Stimulated activated CD8-positive, alpha-beta memory T cell treated with anti-CD3 and anti-CD28 coated beads, Interleukin-4, amount 100 ng/mL, for 1 hour (primary cell): Measurements from ENCODE around the gene PLXNA1.

Experiments used
- DNase-seq, 2 donors: peaks; one replicate each; pipeline ENCODE4 v3.0.0-alpha.2; 2020; ENCODE audit warnings: low read depth in 2 of 2, low spot score in 1 of 2

The PLXNA1 gene

DNA sequence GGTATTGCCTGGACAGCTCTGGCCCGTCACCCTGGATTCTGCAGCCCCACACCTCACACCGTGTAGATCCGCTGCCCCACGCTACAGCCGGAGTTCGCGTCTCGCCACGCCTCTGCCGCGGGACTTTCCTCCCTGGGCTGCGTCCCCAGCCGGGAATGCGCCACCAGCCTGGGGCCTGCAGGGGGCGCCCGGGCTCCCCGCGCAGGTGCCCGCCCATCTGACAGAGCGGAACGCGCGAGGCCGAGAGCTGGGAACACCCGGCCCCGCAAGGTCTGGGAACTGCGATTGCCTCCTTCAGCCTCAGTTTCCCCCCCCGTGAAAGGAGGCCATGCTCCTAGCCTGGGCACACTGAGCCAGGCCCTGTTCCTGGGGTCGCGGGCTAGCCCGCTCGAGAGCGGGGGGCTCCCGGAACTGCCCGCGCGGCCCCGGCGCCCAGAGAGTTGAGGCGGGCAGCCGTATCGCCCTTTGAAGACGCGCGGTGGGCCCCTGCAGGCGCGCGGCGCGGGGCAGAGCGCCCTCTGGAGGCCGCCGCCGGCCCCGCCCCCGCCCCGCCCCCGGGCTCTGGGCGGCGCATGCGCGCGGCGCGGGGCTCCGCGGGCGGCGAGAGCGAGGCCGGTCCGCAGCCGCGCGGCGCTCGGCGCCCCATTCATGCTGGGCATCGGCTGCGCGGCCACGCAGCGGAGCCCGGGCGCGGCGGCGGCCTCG, at the start of gene PLXNA1:
Gene PLXNA1 (plus strand): TSS at position 645 of the 705 bp plus-strand sequence. CDS start 5,479 bp downstream, outside the sequence.
- DNase-seq: peak; percentile 59 to 79

DNA sequence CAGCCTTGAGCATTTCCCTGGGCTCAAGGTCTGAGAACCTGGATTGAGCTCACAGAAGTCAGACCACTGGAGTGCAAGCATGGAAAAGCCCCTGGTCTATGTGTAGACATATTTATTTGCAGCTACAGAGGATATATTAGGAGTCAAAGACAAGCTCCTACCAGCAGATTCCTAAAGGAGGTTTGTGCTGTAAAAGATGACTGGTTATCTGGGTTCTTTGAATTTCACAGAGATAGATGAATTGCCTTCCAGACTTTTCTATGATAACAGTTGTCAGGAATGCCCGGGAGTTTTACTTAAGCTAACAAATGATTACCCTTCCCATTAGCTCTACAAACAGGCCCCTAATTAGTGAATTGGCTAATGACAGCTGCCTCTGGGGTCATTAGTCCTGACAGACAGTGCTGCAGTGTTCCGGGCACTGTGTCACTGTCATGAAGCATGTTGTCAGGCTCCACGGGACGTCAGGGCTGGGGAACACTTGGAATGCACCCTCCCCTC, 48.8 kb upstream of the PLXNA1 start:
- DNase-seq: no peak

DNA sequence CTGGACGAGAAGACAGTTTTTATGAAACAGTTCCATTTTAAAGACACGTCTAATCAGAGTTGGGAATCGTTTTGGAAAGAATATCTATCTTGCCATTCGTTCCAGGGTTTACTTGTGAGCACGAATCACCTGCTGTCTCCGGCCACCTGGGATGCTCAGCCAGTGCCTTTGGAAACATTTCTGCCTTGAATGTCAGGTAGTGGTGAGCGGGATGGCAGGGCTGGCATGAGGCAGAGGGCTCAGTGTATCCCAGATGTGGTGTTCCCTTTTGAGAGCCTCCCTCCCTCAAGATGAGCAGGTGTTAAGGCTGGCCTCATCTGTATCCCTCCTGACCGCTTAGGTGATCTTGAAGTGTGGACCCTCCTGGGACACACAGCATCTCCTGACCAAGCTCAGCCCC, 47.9 kb upstream of the PLXNA1 start:
- DNase-seq: no peak

DNA sequence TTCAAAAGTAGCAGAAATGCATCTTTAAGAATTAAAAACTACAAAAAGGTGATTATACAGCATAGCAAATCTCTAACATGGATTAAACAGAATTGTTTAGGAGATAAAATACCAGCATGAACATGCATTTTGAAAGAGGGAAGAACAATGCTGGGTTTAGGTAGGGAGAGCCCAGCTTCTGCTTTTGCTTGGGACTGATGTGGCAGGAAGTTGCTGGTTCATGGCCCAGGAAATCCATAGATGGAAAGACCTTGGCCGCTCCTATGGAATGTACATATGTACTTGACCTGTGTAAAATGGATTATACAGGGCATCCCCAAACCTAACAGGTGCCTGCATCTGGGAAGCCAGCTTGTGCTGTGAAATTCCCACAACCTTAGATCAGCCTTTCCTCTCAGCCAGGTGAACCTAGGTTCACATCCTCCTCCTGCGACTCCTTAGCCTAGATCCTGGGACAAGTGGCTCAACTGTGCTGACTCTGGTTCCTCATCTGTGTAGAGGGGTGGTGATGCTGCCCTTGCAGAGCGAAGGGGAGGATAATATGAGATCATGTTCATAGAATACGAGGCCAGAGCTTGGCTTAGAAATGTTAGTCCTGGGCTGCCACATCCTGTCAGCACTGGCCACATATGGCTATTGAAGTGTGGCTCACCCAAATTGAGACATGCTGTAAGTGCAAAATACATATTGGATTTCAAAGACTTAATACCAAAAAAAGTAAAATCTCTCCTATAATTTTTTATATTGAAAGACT, 47.0 kb upstream of the PLXNA1 start:
- DNase-seq: no peak

DNA sequence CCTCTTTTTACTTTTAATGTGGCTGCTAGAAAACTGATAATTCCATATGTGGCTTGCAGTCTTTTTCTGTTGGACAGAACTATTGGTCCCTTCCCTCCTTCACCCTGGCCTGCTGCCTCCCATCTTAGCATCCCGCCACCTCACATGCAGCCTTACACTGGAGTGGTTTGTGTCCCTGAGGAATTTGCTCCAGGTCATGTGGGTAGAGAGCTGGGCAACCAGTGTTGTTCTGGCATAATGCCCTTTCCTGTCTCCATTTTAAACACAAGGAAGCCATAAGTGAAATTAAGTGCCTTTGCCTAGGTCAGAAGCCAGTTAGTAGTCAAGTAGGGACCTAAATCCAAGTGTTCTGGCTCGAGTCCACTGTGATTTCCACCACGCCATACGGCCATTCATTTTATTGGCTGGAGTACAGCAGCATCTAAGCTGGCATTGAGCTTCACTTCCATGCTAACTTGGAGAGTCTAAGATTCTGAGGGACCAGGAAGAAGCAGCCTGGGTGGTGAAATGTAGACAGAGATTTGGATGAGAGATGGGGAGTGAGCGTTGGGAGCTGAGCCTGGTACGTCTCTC, 46.0 kb upstream of the PLXNA1 start:
- DNase-seq: no peak

DNA sequence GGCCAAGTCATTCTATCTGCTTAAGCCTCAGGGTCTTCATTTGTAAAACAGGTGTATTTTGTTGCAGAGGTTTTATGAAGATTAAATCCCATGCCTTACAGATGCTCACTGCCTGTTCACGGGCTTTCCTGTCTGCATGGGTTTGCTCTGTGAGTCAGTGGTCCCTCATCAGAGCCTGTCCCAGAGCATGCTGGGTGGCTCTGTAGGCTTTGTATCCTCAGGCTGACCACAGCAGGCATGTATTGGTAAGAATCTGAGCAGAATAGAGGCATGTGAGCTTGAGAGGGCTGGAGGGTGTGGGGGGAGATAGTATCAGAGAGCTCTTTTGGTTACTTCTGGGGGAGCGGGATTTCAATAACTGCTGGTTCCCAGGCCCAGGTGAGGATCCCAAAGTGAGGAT, 45.4 kb upstream of the PLXNA1 start:
- no peak for DNase-seq

DNA sequence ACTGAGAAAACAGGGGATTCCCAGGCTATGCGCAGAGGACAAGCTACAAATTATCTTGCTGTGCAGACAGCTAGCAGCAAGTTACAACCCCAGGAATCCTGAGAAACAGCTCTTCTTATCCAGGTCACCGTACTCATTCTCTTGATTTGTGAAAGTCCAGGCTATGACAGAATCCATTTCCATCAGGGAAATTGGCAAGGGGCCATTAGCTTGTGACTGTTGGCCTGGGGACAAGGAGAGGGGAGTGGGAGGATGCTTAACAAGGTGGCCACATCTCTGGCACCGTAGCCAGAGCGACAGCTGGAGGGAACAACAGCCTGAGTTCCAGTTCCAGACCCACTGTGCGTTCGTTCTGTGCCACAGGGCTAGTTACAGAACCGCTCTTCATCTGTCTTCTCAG, 44.9 kb upstream of the PLXNA1 start:
- no peak for DNase-seq

DNA sequence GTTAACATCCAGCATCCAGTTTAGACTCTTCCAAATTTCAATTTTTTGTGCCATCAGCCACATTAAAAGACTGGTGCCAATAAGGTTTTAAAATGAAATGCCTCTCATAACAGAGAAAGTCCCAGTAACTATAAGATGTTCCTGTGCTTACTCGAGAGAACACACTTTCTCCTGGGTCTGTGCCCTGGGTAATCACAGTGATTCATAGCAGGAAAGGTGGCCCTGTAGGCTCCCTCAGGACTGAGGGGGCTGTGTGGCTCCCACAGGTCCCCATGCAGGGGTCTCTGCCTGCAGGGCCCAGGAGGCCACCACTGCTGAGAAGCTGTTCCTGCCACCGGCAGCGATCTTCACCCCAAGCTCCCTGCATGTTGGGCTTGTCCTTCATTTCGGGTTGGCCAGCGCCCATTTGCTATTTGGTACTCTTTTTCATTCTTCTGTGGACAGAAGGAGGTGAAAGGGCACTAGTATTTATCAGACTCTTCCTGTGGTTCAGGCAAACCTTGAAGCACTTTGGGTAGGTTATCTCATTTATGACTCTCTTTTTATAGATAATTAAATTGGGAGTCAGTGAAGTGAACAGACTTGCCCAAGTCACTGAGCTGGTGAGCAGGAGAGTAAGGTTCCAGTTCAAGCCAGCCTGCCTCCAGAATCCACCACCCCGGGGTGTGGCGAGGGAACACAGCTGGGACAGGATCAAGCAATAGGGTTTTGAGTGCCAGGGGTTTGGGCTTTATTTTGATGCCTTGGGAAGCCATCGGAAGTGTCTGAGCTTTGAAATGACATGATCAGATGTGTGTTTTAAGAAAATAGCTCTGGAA, 44.2 kb upstream of the PLXNA1 start:
- DNase-seq: no peak

DNA sequence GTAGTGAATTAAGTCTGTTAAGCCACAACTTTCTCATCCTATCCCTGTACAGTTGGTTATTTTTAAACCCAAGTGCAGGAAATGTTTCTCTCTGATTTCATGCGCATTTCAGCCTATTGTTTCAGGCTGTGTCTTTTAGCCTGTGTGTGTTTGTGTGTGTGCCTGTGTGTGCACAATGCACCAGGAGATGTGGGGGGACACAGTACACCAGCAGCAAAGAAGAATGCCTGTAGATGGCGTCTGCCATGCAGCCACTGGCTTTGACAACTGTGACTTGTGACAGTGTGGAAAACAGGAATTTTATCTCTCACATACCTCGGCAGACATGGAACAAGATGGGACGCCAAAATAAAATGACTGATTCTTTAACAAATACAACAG, 43.6 kb upstream of the PLXNA1 start:
- DNase-seq: no peak

DNA sequence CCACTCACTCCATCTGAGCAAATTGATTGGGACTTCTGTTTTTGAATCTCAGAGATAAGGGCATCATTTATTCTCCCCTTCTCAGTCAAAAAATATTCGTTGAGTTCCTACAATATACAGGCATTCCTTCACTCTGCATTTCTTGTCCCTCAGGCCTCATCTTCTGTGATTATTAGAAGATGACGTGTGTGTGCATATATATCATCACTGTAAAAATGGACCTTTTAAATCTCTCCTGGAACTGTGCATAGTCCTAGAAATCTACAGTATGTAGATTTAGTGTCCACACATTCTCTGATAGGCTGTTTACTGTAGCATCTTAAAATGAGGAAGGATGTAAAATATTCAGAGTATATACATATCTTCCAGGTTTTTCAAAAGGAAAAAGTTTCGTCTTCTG, 43.2 kb upstream of the PLXNA1 start:
- no peak for DNase-seq

DNA sequence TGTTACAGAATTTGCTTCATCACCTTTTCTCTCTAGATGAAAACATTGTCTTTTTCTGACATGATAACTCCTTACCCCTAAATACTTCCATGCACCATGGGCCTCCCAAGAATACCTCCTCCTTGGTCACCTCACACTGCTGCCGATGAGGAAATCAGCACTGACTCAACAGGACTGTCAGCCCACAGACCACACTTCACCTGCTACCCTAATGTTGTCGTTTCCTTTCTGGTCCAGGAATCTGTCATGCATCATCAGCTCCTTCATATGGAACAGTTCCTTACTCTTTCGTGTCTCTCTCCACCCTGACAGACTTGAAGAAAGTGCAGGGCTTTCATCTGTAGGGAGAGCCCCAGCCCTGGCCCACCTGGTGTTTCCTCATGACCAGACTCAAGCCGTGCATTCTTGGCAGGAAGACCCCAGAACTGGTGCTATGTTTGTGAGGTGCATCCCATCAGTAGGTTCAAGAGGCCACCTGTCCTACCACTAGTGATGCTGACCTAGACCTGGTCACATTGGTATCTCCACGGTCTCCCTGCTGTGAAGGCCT, 41.1 kb upstream of the PLXNA1 start:
- no peak for DNase-seq

DNA sequence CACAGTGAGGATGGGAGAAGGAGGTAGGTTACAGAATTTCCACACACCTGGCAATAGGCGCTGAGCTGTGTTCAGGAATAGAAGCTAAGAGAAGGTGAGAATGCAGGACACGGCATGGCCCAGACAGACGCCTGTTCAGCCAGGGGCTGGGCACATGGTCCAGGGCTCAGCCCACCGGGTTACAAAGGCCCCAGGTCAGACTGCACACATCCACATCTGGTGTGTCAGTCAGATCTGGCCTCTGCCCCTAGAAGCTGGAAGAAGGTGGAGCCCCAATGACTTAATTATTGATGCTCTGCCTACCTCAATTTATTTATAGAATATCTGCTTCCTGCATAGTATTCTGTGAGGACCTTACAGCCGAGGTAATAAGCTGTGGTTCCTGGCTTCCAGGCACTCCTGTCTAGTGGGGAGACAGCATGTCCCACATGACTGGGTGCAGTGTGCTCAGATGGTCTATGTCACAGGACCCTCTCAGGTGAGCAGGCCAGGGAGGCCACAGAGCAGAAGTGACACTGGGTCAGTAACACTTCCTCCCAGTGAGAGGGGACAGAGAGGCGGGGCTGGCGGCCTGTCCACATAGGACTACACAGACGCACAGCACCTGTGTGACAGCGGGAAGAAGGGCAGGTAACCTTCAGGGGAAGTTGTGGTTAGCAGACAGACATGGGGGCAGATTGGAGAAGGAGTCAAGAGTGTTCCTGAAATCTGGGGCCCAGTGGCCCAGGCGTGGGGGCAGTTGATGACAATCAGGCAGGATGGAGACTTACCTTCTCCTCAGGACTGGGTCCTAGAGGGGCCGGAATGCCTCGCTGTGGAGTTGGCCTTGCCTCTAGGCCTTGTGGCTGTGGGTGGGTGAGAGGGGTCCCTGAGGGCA, 38.6 kb upstream of the PLXNA1 start:
- no peak for DNase-seq

DNA sequence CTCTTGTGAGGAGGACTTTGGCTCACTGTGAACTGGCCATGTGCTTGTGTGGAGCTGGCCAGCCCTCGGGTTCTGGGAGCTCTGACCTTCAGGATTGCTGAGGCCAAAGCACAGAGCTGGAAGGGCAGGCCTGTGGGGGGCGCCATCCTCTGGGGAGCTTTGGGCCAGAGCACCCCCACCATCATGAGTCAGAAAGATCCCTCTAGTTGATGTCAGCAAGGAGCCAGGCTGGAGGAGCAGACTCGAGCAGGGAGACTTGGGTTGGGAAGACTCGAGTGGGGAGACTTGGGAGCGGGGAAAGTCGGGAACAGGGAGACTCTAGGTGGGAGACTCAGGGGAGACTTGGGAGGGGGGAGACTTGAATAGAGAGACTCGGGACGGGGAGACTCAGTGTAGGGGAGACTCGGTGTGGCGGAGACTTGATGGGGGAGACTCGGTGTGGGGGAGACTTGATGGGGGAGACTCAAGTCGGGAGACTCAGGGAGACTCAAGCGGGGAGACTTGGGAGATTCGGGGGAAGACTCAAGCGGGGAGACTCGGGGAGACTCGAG, 37.7 kb upstream of the PLXNA1 start:
- no peak for DNase-seq

DNA sequence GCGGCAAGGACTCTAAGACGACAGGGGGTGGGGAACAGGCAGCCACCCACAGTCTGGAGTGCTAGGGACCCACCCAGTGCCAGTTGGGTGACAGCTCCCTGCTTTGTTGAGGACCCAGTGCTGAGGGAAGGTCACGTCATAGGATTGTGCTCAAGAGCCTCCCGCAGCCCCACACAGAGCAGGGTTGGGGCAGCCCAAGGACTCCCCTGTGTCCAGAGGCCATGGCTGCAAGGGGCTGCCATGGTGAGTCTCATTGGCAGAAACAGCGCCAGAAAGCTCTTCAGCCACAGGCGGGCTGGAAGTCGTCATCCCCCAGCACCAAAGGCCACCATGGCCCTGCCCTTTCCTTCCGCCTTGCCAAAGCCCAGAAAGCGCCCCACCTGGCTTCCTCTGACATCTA, 37.0 kb upstream of the PLXNA1 start:
- no peak for DNase-seq

DNA sequence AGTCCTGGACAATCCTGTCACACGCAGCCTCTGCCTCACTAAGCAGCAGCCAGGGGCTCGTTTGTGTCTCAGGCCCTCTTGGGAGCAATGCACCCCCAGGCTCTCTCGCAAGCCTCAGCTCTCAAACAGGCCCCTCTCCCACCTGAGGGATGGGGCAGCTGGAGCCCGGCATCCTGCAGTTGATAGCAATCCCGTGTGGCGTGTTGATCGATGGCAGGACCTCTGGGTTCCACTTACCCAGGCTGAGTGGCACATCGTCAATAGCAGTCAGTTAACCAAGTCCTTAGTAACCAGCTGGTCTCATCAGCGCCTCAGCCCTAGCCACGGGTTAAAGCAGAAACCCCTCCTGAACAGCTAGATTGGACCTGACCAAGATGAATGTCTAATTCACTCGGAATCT, 36.5 kb upstream of the PLXNA1 start:
- DNase-seq: no peak

DNA sequence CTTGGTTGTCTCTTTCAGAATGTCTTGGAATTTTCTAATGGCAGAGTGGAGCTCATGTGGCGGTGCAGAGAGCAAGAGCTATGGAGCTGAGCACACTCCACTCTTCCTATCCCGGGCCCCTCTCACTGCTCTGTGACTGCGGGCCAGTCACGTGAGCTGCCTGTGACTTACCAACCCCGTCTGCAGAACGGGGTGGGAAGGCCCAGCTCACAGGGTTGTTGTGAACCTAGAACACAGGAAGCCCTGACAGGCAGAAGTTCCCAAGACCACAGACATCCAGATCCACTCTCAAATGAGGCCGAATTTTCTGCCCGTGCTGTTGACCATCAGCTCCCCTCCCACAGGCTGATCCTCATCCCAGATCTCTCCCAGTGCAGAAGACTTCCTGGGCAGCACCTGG, 35.5 kb upstream of the PLXNA1 start:
- no peak for DNase-seq

DNA sequence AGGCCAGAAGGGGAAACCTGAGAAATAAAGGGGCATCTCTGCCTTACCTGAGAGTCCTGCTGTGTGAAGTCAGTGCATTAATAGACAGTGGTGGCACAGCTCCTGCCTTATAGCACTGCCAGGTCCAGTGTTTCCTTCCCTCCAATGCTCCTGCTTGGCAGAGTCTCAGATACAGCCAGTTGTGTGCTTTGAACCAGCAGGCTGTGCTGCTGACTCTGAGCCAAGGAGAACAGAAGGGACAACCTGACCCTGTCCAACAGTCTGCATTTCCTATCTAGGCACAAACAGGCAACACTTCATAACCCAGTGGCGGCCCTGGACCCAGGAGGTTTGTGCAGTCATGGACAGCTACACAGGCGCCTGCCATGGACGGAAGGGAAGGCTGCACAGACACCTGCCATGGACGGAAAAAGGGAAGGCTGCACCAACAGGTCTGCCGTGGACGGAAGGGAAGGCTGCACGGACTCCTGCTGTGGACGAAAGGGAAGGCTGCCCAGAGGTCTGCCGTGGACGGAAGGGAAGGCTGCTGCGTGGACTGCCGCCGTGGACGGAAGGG, 33.9 kb upstream of the PLXNA1 start:
- DNase-seq: no peak

DNA sequence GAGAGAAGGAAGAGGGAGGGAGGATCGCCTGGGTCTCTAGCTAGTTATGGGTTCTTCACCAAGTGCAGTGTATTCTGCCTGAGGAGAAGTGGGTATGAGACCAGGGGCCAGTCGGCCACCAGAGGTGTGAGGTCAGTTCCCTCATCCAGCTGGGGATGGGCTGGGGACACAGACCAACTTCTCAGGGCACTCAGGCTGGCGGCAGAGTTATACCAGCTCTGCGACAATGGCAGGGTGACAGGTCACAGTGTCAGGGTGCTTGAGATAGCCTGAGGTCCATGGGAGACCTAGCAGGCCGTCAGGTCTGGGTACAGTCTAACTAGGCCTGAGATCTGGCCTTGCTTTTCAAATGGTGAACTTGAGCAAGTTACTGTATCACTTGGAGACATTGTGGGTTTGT, 31.4 kb upstream of the PLXNA1 start:
- no peak for DNase-seq

DNA sequence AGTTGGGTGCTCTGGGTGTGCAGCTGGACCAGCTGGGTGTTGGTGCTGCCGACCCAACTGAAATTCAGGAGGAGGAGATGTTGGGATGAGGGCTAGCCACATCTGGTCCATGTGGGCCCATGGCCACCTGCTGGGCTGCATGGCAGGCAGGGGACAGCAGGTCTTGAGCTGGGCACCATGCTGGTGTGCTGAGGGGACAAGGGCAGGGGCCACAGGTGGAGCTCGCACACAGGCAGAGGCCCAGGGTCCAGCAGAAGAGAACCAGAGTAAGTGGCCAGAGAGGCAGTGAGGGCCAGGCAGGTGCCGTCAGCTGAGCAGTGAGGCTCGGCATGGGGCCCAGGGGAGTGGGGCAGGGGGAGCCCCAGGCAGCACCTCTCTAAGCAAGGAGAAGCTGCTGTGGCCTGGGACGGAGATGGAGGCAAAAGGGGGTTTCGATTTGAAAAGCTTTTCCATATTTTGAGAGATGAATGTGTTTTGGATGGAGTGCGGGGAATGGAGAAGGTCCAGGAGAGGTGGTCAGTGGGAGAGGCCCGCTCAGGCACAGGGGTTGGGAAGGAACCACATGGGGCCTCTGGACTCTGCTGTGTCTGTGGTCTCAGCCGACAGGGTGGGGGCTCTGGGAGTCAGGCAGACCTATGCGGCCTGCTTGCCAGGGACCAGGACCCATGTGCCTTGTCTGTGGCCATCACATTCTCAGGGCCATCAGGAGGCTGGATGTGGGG, 30.5 kb upstream of the PLXNA1 start:
- no peak for DNase-seq
